Renal pelvis (tissue), 4 donors: ENCODE measurements around the gene ZNF823. TPM values are rescaled to one million over a fixed set of nuclear protein-coding genes. Genes with fewer than 3 reads are reported as not detected.

Source experiments
- DNase-seq: peaks from one replicate; pipeline ENCODE4 v3.0.0-alpha.2; 2013
- polyA plus RNA-seq, 3 donors: library from polyadenylated mRNA; unstranded; fragments of 120-200 nt; gene quantifications; one replicate each; pipeline ENCODE4 v1.2.1, GENCODE V29; 2013; ENCODE audit not compliant: insufficient read length in 3 of 3

Gene ZNF823
- polyA plus RNA-seq, 3 donors: 10.9 to 11.8 (median 11.0) TPM

DNA sequence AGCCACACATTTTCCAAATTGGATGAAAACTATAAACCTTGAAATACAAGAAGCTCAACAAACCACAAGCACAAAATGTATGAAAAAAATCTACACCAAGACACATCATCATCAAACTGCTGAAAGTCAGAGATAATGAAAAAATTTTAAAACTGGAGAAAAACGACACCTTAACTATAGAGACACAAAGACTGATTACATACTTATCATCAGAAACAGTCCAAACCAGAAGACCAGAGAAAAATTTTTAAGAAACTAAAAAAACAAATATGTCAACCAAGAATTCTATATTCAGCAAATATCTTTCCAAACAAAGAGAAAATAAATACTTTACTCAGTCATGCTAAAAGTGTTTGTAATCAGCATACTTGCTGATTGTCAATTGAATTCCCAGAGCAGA, 8.5 kb upstream of the ZNF823 start:
- DNase-seq: no peak

DNA sequence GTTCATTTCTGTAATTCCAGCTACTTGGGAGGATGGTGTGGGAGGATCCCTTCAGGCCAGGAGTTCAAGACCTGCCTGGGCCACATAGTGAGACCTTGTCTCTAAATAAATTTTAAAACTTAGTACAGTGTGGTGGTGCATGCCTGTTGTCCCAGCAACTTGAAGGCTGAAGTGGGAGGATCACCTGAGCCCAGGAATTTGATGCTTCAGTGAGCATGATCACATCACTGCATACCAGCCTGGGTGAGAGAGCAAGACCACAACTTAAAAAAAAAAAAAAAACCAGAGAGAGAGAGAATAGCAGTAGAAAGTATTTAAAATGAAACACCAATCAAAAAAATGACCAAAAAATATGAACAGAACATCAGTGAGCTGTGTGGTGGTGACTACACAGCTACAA, 7.1 kb upstream of the ZNF823 start:
- no peak for DNase-seq

DNA sequence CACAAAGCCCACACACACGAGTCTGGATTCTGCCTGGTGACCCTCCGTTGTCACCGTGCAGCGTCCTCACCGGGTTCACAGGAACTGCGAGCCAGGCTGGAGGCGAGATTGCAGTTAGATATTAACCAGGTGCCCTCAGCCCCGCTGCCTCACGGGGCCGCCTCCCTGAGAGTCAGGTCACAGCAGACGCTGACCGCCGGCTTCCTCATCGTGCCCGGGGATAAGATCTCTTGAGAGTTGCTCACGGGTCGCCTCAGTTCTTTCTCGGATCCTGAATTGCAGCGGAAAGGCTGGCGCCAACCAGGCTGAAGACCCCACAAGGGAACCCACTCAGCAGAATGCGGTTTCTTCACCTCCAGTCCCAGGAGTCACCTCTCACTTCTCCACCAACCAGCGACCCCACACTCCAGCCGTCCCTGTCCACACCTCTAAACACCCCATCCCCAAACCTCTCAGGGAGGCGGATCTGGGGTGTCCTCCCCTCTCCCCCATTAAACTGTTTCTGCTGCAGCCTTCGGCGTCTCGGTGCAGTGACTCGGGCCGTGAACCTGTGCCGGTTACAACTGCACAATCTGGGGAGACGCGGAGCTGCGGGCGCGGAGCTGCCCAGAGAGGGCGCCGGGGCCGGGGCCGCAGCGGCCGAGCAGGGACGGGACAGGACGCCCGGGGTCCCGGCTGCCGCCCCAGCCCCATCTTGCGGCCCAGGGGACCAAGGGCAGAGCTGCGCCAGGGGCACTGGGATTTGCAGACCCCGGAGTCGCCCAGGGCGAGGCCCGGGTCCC, 591 bp downstream of the ZNF823 start:
- DNase-seq: peak; percentile 45

DNA sequence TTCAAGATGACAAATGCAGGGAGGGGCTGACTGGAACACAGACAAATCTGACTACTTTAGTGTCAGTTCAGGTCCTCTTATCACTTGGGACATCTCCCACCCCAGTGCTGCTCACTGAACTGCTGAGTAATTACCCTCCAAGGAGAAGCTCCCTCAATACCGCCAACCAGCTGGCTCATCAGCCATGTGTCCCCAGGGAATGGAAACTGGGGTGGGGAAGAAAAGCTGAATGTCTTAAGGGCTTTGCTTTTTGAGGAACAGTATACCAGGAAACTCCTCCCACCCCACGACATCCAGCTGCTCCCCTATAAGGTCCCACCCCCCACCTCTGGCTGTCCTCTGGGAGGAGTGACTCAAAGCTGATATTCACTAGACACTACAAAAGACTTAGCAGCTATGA, 2.0 kb downstream of the ZNF823 start:
- peak; percentile 1 for DNase-seq

DNA sequence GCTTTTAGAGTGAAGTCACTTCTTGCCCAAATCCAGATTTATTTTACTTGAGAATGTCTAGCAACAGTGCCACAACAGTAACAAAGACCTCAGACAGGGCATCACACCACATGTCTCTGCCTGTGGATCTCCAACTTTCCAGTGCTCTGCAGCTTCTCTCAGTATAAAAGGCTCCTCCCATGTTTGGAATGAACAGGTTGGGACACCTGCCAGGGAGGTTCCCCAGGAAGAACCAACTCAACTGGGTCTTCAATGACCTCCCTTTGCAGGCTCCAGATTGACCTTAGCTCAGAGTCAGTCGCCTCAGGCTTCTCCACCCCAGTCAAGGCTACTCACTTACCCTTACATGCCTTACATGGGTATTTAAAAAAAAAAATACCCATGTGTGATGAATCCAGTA, 3.4 kb downstream of the ZNF823 start:
- DNase-seq: no peak

DNA sequence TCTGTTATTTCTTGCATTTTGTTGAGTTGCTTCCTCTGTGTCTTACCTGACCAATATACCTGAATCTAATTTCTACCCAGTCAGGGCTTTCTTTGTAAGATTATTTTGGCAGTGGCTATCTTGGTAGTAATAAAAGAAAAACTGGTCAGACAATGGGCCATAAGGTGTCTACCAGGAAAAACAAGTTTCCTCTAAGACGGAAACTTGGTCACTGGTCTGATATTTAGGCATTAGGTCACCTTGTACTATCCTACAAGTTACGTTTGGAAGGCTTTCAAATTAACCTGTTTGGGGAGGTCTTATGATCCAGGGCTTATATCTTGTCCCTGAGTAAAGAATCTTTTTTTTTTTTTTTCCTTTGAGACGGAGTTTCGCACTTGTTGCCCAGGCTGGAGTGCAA, 9.2 kb downstream of the ZNF823 start:
- DNase-seq: no peak

DNA sequence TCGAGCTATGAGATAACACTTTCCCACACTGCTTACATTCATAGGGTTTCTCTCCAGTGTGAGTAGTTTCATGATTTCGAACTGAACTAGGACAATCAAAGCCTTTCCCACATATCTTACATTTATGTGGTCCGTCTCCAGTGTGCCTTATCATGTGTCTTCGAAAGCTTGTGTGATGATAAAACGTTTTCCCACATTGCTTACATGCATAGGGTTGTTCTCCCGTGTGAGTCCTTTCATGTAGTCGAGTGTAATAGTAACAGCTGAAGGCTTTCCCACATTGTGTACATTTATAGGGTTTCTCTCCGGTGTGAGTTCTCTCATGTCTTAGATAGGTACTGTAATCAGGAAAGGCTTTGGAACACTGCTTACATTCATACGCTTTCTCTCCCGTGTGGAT, 16.3 kb downstream of the ZNF823 start:
- DNase-seq: no peak

DNA sequence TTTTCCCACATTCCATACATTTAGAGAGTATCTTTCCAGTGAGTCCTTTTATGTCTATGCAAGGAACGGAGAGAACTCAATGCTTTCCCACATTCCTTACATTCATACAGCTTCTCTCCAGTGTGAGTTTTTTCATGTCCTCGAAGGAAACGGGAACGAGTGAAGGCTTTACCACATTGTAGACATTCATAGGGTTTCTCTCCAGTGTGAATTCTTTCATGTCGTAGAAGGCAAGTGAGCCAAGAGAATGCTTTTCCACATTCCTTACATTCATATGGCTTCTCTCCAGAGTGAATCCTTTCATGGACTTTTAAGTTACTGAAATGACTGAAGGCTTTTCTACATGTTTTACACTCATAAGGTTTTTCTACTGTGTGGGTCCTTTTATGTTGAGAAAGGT, 17.1 kb downstream of the ZNF823 start:
- no peak for DNase-seq

DNA sequence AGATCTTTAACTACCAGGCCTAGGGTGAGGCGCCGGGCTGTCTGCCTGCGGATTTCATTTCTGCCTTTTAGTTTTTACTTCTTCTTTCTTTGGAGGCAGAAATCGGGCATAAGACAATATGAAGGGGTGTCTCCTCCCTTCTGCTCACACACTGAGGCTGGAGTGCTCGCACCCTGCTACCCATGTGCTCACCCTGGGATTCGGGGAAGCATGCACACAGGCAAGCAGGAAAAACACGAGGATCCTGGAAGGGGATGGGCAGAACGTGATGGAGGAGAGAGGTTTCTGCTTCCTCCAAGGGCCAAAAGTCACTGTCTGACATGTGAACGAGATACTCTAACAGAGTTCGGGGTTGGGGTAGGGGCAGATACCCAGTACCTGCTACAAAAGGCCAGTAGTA, 28.4 kb downstream of the ZNF823 start:
- DNase-seq: no peak

DNA sequence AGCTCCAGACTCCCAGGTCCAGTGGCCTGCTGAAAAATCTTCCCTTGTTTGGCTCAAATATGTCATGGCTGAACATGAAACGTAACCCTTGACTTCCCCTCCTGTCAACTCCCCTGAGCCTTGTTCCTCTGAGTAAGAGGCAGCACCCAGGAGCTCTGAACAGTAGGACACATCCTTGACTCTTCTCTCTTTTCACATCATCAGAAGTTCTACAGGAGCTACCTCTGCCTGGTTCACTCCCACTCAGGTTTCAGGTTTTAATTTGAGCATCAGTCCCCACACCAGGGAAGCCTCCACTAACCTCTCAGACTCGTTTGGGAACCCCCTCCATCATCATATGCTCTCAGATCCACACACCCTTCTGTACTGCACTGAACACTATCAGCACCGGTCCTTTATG, 30.3 kb downstream of the ZNF823 start:
- DNase-seq: no peak

DNA sequence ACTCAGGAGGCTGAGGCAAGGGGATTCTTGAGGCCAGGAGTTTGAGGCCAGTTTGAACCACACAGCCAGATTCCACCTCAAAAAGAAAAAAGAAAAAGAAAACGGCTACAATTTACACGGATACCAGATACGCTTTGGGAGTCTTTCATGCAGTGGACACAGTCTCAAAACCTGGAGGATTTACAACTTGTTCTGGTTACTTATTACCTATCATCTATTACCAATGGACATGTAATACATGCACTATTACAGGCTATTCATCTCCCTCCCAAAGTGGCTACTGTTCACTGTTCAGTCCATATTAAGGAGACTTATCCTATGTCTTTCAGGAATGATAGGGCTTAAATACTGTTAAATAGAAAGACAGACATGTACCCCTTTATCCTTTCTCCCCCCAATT, 33.3 kb downstream of the ZNF823 start:
- no peak for DNase-seq

DNA sequence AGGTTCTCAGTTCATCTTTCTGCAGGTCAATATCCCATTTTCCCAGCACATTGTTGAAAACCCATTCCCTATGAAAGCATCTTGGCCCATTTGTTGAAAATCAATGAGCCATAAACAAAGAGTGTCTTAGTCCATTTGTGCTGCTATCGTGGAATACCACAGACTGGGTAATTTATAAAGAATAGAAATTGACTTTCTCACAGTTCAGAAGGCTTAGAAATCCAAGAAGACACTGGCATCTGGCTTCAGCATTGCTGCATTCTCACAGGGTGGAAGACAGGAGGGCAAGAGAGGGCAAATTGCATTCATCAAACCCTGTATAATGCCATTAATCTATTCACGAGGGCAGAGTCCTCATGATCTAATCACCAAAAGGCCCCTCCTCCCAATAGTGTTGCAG, 34.1 kb downstream of the ZNF823 start:
- DNase-seq: no peak

DNA sequence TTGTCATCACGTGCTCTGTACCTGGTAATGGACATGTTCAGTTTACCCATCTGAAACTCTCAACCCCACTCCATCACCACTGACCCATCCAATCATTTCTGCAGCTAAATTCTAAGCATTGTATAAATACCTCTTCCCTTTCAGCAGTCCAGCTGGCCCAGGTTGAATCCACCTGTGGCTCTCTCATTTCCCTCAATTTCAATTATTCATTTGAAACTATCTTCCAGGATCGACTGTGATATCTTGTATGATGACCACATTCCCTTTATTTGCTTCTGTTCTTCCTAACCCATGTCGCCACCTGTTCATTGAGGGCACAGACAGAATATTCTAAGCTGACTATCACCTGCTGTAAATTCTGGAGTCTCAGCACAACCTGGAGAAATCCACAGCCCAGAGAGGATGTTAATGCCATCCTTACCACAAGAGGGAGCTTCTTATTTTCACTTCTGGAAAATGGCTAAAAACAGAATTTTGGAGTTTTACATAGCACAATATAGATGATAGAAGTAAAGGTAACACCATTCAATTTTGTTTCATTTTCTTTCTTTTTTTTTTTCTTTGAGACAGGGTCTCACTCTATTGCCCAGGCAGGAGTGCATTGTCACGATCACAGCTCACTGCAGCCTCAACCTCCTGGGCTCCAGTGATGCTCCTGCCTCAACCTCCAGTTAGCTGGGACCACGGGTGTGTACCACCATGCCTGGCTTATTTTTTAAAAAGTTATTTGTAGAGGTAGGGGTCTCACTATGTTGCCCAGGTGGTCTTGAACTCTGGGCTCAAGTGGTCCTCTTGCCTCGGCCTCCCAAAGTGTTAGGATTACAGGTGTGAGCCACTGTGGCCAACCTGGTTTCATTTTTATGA, 38.6 kb downstream of the ZNF823 start:
- no peak for DNase-seq

DNA sequence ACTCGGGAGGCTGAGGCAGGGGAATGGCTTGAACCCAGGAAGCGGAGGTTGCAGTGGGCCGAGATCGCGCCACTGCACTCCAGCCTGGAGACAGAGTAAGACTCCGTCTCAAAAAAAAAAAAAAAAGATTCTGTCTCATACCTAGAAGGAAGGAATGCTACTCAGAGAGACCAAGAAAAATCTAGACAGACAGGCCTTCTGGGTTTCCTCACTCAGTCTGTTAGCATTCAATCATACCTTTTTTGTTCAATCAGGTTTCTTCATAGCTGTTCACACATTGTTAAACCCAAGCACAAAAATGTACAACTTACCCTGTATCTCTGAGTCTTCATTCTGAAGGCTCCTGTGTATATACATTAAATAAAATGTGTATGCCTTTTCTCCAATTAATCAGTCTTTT, 40.5 kb downstream of the ZNF823 start:
- DNase-seq: no peak

DNA sequence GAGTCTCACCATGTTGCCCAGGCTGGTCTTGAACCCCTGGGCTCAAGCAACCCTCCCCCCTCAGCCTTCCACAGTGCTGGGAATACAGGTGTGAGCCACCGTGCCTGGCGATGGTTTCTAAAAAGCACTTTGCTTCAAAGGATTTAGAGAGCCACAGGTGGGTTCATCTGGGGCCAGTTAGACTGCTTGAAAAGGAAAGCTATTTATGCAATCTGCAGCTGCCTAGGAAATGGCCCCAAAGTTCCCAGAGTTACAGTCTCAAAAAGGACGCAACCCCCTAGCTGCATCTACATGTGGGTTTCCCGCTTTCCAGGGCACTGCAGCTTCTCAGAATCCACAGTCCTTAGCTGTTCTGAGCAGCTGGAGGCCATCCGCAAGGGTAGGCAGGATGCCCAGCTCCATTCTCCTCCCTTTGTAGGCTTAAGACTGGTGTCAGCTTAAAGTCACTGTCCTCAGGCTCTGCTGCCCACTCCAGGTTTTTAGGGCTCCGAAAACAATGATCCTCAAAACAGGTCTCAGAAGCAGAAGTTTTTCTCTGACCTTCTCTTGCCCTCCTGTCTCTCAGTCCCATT, 41.4 kb downstream of the ZNF823 start:
- DNase-seq: no peak

DNA sequence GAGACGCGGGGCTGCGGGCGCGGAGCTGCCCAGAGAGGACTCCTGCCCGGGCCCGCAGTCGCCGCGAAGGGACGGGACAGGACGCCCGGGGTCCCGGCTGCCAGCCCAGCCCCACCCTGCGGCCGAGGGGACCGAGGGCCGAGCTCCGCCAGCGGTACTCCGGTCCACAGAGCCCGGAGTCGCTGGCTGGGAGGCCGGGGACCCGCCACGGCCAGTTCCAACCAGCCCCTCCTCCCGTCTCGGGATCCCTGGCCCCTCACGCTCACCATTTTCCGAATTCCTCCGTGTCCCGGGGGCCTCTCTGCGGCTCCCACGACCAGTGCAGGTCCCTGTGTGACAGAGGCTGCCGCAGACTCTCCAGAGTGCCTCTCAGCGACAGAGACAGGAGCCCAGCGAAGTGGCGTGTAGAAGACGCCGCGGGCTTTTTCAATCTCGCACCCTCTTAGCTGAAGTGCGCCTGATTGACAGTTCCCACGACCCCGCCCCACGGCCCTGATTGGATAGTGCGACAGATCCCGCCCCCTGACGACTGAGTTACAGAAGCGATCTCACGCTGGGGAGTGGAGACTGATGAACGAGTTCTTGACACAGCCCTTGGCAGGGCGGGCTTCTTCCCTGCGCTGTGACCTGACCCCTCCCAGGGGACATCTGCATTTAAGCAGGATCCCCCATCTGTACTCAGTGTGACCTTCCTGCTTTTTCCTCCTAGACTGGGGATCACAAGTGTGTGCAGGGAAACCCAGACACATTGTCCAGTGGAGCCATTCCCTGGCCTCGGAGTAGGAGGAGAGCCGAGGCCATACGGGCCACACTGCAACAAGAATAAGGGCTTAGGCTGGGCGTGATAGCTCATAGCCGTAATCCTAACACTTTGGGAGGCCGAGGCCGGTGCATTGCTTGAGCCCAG, 44.0 kb downstream of the ZNF823 start:
- DNase-seq: peak; percentile 96

DNA sequence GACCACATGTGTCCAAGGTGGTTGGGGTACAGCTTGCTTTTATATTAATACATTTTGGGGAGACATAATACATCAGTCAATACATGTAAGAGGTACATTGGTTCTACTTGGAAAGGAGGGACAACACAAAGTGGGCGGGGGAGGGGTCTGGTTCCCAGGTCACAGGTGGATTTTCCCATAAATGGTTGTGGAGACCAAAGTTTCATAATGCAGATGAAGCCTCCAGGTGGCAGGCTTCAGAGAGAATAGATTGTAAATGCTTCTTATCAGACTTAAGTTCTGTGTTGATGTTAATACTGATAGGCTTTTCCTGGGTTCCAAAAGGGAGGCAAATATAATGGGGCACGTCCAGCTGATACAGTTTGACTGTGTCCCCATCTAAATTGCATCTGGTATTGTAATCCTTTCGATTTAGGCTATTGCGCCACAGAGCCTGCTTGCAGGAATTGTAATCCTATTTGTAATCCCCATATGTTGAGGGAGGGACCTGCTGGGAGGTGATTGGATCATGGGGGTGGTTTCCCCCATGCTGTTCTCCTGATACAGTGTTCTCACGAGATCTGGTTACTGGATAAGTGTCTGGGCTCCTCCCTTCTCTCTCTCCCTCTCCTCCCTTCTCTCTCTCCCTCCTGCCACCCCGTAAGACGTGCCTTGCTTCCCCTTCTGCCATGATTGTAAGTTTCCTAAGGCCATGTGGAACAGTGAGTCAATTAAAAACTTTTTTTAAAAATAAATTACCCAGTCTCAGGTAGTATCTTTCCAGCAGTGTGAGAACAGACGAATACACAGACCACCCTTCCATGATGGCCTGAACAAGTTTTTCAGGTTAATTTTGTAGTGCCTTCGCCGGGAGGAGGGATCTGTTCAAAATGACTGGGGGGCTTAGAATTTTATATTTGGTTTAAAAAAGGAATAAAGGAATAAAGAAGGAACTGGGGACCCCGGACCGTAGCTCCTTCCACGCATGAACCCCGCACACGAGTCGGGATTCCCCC, 44.9 kb downstream of the ZNF823 start:
- peak; percentile 29 for DNase-seq

DNA sequence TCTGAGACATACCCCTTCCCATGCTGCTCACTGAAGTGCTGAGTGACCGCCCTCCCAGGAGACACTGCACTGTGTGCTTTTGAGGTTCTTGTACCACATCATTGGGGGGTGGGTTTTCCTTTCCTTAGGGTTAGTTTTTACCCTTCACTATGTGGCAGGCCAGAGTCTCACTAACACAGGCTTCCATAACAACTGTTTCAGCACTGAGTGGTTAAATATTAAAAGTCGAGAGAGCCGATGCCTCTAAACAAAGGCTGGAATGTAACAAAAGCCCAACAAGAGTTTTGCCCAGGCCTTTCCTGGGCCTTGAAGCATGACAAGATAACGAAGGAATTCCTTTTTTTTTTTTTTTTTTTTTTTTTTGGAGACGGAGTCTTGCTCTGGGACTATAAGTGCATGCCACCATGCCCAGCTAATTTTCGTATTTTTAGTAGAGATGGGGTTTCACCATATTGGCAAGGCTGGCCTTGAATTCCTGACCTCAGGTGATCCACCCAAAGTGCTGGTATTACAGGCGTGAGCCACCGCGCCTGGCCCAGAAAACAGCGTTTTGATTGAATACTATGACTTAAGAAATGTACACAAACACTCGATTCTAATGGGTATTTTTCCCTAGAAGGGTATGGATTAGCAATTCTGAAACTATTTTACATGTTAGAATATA, 46.5 kb downstream of the ZNF823 start:
- peak; percentile 50 for DNase-seq

DNA sequence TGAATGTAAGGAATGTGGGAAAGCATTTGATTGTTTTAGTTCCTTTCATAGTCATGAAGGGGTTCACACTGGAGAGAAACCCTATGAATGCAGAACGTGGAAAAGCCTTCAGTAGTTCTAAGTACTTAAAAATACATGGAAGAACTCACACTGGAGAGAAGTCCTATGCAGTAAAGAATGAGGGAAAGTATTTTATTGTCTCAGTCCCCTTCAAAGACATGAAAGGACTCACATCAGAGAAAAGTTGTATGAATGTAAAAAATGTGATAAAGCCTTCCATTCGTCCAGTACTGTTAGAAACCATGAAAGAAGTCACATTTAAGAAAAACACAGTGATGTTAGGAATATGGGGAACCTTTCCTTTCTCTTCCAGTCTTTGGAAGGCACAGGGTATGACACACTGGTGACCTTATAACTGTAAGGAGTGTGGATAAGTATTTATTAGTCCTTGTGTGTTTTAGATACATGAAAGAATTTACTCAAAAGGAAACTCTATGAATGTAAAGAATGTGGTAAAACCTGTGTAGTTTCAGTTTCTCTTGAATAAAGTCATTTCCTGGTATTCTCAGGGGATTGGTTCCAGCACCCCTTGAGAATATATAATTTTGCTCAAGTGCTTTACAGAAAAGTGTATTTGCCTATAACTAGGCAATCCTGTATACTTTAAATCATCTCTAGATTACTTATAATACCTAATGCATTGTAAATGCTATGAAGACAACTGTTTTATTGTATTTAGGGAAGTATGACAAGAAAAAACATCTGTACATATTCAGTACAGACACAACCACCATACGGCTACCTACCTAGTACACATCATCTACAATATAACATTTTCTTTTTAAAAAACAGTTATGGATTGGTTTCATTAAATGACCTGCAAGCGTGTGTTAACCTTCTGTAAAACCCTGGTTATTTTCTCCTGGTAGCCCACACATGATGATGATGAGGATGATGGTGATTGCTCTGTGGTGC, 52.8 kb downstream of the ZNF823 start:
- no peak for DNase-seq
